Erythroblast (primary cell): Measurements from ENCODE around the gene CTNND2.

Source experiments
- GATA1 ChIP-seq: IDR thresholded peaks from 2 replicates; pipeline ENCODE4 v1.6.1; 2011; ENCODE audit warnings: low read depth, mild to moderate bottlenecking, control low read depth, low read length, moderate library complexity
- POLR2A ChIP-seq: IDR thresholded peaks from 2 replicates; pipeline ENCODE4 v1.6.1; 2011; ENCODE audit warnings: mild to moderate bottlenecking, low read length

DNA sequence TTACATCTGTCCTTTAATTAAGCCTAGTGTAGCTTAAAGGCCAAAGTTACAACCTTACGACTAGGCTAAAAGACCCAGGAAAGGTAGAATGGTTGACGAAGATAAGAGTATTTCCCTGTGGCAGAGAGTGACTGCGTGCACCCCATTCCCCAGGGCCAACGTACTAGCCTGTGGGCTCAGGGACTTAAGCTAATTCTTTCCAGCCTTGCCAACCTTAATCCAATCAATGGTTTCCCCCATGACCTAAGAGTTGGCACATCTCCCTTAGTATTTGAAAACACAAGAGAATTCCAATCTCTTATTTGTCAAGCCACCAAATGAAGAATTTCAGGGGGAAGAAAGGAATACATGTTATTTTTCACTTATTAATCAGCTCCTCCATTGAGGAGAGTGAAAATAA lies 16.0 kb downstream of the CTNND2 start:
- no peak for TF ChIP-seq POLR2A
- TF ChIP-seq GATA1, result no peak
